HEK293 (cell line): ENCODE data around the gene FOXM1.

Experiments used
- CTCF ChIA-PET: fragments of 350-600 bp; formaldehyde crosslinking; extraction: SDS; loops from one replicate; lab custom pipeline; 2021; ENCODE audit warnings: antibody characterized with exemption; lab: Yijun Ruan, JAX
- POLR2A ChIA-PET: fragments of 300-600 bp; formaldehyde crosslinking; extraction: SDS; loops from one replicate; lab custom pipeline; 2020; ENCODE audit warnings: antibody characterized with exemption, inconsistent platforms; lab: Yijun Ruan, JAX
- H3K27ac ChIP-seq: fragments of 200-500 bp; sonication (Bioruptor generic); 2 replicates; pipeline ENCODE4 v1.5.1; 2014; ENCODE audit warnings: low read depth, low read length, control low read depth, inconsistent platforms; ENCODE audit errors: extremely low read depth
- H3K36me3 ChIP-seq, 2 experiments: fragments of 200-500 bp in 1 of 2; sonication (Bioruptor generic) in 1 of 2; 1 replicate in 1 of 2; 2 replicates in 1 of 2; pipeline ENCODE4 v1.5.1; 2014 to 2017; ENCODE audit warnings: inconsistent platforms in 2 of 2, low read length in 2 of 2; ENCODE audit not compliant: control insufficient read depth in 2 of 2, insufficient read depth in 1 of 2
- H3K4me1 ChIP-seq: fragments of 200-500 bp; sonication (Bioruptor generic); 2 replicates; pipeline ENCODE4 v1.5.1; 2014; ENCODE audit warnings: mild to moderate bottlenecking, low read length, inconsistent platforms; ENCODE audit not compliant: control insufficient read depth, insufficient read depth
- H3K4me3 ChIP-seq: 2 replicates; pipeline ENCODE4 v1.5.1; 2011; ENCODE audit warnings: low read depth, mild to moderate bottlenecking, control low read depth, low read length, moderate library complexity
- H3K9me3 ChIP-seq: fragments of 200-500 bp; sonication (Bioruptor generic); 2 replicates; pipeline ENCODE4 v1.5.1; 2014; ENCODE audit warnings: low read depth, low read length, inconsistent platforms; ENCODE audit not compliant: control insufficient read depth, insufficient read depth
- GLIS1 ChIP-seq: fragments of 450-650 bp; formaldehyde crosslinking; IDR thresholded peaks from 2 replicates; pipeline ENCODE4 v1.5.1; 2016; ENCODE audit warnings: missing biosample characterization, missing genetic modification characterization
- KLF10 ChIP-seq: fragments of 450-650 bp; IDR thresholded peaks from 2 replicates; pipeline ENCODE4 v1.5.1; 2018; ENCODE audit warnings: missing biosample characterization, mild to moderate bottlenecking, missing genetic modification characterization
- KLF7 ChIP-seq: fragments of 450-650 bp; formaldehyde crosslinking; IDR thresholded peaks from 2 replicates; pipeline ENCODE4 v1.5.1; 2016; ENCODE audit warnings: missing biosample characterization, missing genetic modification characterization, borderline replicate concordance
- OSR2 ChIP-seq: fragments of 450-650 bp; formaldehyde crosslinking; IDR thresholded peaks from 2 replicates; pipeline ENCODE4 v1.5.1; 2016; ENCODE audit warnings: missing biosample characterization, missing genetic modification characterization
- SP7 ChIP-seq: fragments of 450-650 bp; formaldehyde crosslinking; IDR thresholded peaks from 2 replicates; pipeline ENCODE4 v1.5.1; 2016; ENCODE audit warnings: missing biosample characterization, missing genetic modification characterization
- ZNF121 ChIP-seq: fragments of 450-650 bp; formaldehyde crosslinking; IDR thresholded peaks from 2 replicates; pipeline ENCODE4 v1.5.1; 2016; ENCODE audit warnings: missing biosample characterization, missing genetic modification characterization
- ZNF140 ChIP-seq: fragments of 450-650 bp; formaldehyde crosslinking; IDR thresholded peaks from 2 replicates; pipeline ENCODE4 v1.5.1; 2016; ENCODE audit warnings: missing biosample characterization, missing genetic modification characterization
- ZNF146 ChIP-seq: fragments of 450-650 bp; formaldehyde crosslinking; IDR thresholded peaks from 2 replicates; pipeline ENCODE4 v1.5.1; 2016; ENCODE audit warnings: missing biosample characterization, missing genetic modification characterization
- ZNF211 ChIP-seq: fragments of 450-650 bp; formaldehyde crosslinking; IDR thresholded peaks from 2 replicates; pipeline ENCODE4 v1.5.1; 2016; ENCODE audit warnings: low read depth, missing biosample characterization, missing genetic modification characterization
- ZNF350 ChIP-seq: fragments of 450-650 bp; formaldehyde crosslinking; IDR thresholded peaks from 2 replicates; pipeline ENCODE4 v1.5.0; 2017; ENCODE audit warnings: missing biosample characterization, mild to moderate bottlenecking, missing genetic modification characterization
- ZNF404 ChIP-seq: fragments of 450-650 bp; formaldehyde crosslinking; IDR thresholded peaks from 2 replicates; pipeline ENCODE4 v1.5.1; 2017; ENCODE audit warnings: missing biosample characterization, missing genetic modification characterization
- ZNF510 ChIP-seq: fragments of 450-650 bp; formaldehyde crosslinking; IDR thresholded peaks from 2 replicates; pipeline ENCODE4 v1.5.1; 2018; ENCODE audit warnings: mild to moderate bottlenecking, missing genetic modification characterization, missing biosample characterization; ENCODE audit not compliant: insufficient replicate concordance
- ZNF585B ChIP-seq: fragments of 450-650 bp; formaldehyde crosslinking; IDR thresholded peaks from 2 replicates; pipeline ENCODE4 v1.5.1; 2016; ENCODE audit warnings: missing biosample characterization, missing genetic modification characterization
- ZNF610 ChIP-seq: fragments of 450-650 bp; formaldehyde crosslinking; IDR thresholded peaks from 2 replicates; pipeline ENCODE4 v1.5.1; 2016; ENCODE audit warnings: missing biosample characterization, missing genetic modification characterization, borderline replicate concordance
- ZNF629 ChIP-seq: fragments of 450-650 bp; formaldehyde crosslinking; IDR thresholded peaks from 2 replicates; pipeline ENCODE4 v1.5.1; 2017; ENCODE audit warnings: missing biosample characterization, missing genetic modification characterization
- ZNF777 ChIP-seq: fragments of 450-650 bp; formaldehyde crosslinking; IDR thresholded peaks from 2 replicates; pipeline ENCODE4 v1.5.1; 2017; ENCODE audit warnings: missing biosample characterization, missing genetic modification characterization, borderline replicate concordance
- TF ChIP-seq, protein P1 (sequence below): fragments of 450-650 bp; formaldehyde crosslinking; IDR thresholded peaks from 2 replicates; pipeline ENCODE4 v1.5.1; 2016; ENCODE audit warnings: missing biosample characterization, missing genetic modification characterization
- TF ChIP-seq, protein P2 (sequence below): fragments of 450-650 bp; IDR thresholded peaks from 2 replicates; pipeline ENCODE4 v1.5.1; 2018; ENCODE audit warnings: missing biosample characterization, mild to moderate bottlenecking, missing genetic modification characterization
- TF ChIP-seq, protein P3 (sequence below): fragments of 450-650 bp; formaldehyde crosslinking; IDR thresholded peaks from 2 replicates; pipeline ENCODE4 v1.5.1; 2016; ENCODE audit warnings: missing biosample characterization, missing genetic modification characterization
- TF ChIP-seq, protein P4 (sequence below): fragments of 450-650 bp; formaldehyde crosslinking; IDR thresholded peaks from 2 replicates; pipeline ENCODE4 v1.5.1; 2016; ENCODE audit warnings: missing biosample characterization, missing genetic modification characterization, borderline replicate concordance

FOXM1 gene

DNA sequence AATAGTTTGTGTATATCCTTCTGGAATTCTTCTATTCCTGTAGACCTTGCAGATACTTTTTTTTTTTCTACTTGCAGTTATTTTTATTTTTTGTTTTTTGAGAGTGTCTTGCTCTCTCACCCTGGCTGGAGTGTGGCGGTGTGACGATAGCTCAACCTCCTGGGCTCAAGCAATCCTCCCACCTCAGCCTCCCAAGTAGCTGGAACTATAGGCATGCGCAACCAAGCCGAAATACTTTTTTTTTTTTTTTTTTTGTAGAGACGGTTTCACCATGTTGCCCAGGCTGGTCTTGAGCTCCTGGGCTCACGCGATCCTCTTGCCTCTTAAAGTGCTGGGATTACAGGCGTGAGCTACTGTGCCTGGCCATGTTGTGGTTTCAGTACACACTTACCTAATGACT lies 23.7 kb upstream of the FOXM1 start:
- CTCF ChIA-PET, result interaction anchor here (0.7 to 2.0 kb wide), 3 partner anchors 16 to 58 kb away, joined by 3 to 4 read pairs (median 3); no protein-coding TSS in a partner anchor
- H3K9me3 ChIP-seq, result no peaks in the 10 kb centered on the region

DNA sequence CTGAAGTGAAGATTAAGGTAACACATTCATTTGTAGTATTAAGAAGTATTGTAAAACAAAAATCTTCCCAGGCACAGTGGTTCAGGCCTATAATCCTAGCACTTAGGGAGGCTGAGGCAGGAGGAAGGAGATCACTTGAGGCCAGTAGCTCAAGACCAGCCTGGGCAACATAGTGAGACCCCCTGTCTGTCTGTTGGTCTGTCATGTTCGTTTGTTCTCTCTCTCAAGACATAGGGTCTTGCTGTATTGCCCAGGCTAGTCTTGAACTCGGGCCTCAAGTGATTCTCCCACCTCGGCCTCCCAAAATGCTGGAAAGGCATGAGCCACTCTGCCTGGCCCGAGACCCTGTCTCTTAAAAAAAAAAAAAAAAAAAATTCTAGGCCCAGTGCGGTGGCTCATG lies 20.4 kb upstream of the FOXM1 start:
- ChIA-PET CTCF (no interaction called here), POLR2A (no interaction called here)

More for the DNA sequence above, 23.7 kb upstream of the FOXM1 start:
- POLR2A ChIA-PET, result interaction anchor here (0.7 to 1.0 kb wide), 2 partner anchors 10 to 141 kb away, joined by 4 to 8 read pairs; partner anchors contain the start of gene TULP3
- H3K4me1 ChIP-seq, result peaks cover under 1% of the 10 kb centered on the region; the same call in 1 of the 2 replicates
- H3K4me3 ChIP-seq, result no peak overlapping the region
- H3K36me3 ChIP-seq, result peaks cover 0 to 3% of the 10 kb centered on the region in 2 experiments; a peak in 1 of 3 replicates
- TF ChIP-seq KLF7 (tag by site-specific recombination) (no peak), ZNF510 (tag by site-specific recombination) (no peak), OSR2 (tag by site-specific recombination) (peak; percentile 80), GLIS1 (tag by site-specific recombination) (0 out of 2 replicates have a peak, but pooled peaks have one; percentile 28)
- TF ChIP-seq, protein P1, sequence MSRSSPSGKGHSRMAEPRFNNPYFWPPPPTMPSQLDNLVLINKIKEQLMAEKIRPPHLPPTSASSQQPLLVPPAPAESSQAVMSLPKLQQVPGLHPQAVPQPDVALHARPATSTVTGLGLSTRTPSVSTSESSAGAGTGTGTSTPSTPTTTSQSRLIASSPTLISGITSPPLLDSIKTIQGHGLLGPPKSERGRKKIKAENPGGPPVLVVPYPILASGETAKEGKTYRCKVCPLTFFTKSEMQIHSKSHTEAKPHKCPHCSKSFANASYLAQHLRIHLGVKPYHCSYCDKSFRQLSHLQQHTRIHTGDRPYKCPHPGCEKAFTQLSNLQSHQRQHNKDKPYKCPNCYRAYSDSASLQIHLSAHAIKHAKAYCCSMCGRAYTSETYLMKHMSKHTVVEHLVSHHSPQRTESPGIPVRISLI, result peak; percentile 74
- no peak overlapping the region for H3K27ac ChIP-seq

DNA sequence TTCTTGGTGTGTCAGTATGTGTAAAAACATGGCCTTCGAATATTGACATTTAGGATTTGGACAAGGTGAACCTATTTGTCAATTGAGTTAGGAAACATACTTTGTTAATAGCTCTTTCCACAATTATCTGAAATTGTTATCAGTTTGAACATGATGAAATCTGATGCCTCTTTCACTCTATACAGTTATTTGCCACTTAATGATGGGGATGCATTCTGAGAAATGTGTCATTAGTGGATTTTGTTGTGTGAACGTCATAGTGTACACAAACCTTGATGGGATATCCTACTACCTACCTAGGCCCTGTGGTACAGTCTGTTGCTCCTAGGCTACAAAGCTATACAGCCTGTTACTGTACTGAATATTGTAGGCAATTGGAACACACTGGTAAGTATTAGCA lies 18.5 kb upstream of the FOXM1 start:
- Histone ChIP-seq H3K4me3 (no peak overlapping the region), H3K36me3 (peaks cover 0 to 3% of the 10 kb centered on the region in 2 experiments; a peak in 1 of 3 replicates), H3K4me1 (peaks cover 6% of the 10 kb centered on the region), H3K27ac (no peak overlapping the region), H3K9me3 (no peaks in the 10 kb centered on the region)
- ChIA-PET CTCF (interaction anchor here (0.6 to 0.7 kb wide), 2 partner anchors 51 to 1425 kb away, joined by 3 read pairs; no protein-coding TSS in a partner anchor), POLR2A (interaction anchor here (0.6 to 0.9 kb wide), 2 partner anchors 10 to 18 kb away, joined by 3 read pairs; partner anchors contain the start of genes FOXM1 and RHNO1)
- TF ChIP-seq ZNF350, result no peak
- TF ChIP-seq KLF10 (tag by site-specific recombination), result no peak
- TF ChIP-seq, protein P2, sequence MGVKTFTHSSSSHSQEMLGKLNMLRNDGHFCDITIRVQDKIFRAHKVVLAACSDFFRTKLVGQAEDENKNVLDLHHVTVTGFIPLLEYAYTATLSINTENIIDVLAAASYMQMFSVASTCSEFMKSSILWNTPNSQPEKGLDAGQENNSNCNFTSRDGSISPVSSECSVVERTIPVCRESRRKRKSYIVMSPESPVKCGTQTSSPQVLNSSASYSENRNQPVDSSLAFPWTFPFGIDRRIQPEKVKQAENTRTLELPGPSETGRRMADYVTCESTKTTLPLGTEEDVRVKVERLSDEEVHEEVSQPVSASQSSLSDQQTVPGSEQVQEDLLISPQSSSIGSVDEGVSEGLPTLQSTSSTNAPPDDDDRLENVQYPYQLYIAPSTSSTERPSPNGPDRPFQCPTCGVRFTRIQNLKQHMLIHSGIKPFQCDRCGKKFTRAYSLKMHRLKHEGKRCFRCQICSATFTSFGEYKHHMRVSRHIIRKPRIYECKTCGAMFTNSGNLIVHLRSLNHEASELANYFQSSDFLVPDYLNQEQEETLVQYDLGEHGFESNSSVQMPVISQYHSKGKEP (tag by site-specific recombination), result no peak
- no peak for TF ChIP-seq ZNF140 (tag by site-specific recombination)
- no peak for TF ChIP-seq ZNF211 (tag by site-specific recombination)
- TF ChIP-seq ZNF610, result no peak
- 0 out of 2 replicates have a peak, but pooled peaks have one; percentile 19 for TF ChIP-seq ZNF629
- TF ChIP-seq, protein P3, sequence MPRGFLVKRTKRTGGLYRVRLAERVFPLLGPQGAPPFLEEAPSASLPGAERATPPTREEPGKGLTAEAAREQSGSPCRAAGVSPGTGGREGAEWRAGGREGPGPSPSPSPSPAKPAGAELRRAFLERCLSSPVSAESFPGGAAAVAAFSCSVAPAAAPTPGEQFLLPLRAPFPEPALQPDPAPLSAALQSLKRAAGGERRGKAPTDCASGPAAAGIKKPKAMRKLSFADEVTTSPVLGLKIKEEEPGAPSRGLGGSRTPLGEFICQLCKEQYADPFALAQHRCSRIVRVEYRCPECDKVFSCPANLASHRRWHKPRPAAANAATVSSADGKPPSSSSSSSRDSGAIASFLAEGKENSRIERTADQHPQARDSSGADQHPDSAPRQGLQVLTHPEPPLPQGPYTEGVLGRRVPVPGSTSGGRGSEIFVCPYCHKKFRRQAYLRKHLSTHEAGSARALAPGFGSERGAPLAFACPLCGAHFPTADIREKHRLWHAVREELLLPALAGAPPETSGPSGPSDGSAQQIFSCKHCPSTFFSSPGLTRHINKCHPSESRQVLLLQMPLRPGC (tag by site-specific recombination), result no peak
- TF ChIP-seq SP7 (tag by site-specific recombination), result peak; percentile 89
- TF ChIP-seq ZNF585B (tag by site-specific recombination), result no peak
- no peak for TF ChIP-seq ZNF404

More for the DNA sequence above, 20.4 kb upstream of the FOXM1 start:
- Histone ChIP-seq H3K36me3 (peaks cover 0 to 3% of the 10 kb centered on the region in 2 experiments; a peak in 1 of 3 replicates), H3K4me1 (peaks cover 3% of the 10 kb centered on the region; the same call in 1 of the 2 replicates), H3K27ac (no peak overlapping the region), H3K9me3 (no peaks in the 10 kb centered on the region), H3K4me3 (no peak overlapping the region)
- TF ChIP-seq, protein P4, sequence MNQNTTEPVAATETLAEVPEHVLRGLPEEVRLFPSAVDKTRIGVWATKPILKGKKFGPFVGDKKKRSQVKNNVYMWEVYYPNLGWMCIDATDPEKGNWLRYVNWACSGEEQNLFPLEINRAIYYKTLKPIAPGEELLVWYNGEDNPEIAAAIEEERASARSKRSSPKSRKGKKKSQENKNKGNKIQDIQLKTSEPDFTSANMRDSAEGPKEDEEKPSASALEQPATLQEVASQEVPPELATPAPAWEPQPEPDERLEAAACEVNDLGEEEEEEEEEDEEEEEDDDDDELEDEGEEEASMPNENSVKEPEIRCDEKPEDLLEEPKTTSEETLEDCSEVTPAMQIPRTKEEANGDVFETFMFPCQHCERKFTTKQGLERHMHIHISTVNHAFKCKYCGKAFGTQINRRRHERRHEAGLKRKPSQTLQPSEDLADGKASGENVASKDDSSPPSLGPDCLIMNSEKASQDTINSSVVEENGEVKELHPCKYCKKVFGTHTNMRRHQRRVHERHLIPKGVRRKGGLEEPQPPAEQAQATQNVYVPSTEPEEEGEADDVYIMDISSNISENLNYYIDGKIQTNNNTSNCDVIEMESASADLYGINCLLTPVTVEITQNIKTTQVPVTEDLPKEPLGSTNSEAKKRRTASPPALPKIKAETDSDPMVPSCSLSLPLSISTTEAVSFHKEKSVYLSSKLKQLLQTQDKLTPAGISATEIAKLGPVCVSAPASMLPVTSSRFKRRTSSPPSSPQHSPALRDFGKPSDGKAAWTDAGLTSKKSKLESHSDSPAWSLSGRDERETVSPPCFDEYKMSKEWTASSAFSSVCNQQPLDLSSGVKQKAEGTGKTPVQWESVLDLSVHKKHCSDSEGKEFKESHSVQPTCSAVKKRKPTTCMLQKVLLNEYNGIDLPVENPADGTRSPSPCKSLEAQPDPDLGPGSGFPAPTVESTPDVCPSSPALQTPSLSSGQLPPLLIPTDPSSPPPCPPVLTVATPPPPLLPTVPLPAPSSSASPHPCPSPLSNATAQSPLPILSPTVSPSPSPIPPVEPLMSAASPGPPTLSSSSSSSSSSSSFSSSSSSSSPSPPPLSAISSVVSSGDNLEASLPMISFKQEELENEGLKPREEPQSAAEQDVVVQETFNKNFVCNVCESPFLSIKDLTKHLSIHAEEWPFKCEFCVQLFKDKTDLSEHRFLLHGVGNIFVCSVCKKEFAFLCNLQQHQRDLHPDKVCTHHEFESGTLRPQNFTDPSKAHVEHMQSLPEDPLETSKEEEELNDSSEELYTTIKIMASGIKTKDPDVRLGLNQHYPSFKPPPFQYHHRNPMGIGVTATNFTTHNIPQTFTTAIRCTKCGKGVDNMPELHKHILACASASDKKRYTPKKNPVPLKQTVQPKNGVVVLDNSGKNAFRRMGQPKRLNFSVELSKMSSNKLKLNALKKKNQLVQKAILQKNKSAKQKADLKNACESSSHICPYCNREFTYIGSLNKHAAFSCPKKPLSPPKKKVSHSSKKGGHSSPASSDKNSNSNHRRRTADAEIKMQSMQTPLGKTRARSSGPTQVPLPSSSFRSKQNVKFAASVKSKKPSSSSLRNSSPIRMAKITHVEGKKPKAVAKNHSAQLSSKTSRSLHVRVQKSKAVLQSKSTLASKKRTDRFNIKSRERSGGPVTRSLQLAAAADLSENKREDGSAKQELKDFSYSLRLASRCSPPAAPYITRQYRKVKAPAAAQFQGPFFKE (tag by site-specific recombination), result no peak
- TF ChIP-seq ZNF146 (tag by site-specific recombination), result no peak
- no peak for TF ChIP-seq ZNF777 (tag by site-specific recombination)
- peak; percentile 78 for TF ChIP-seq ZNF121 (tag by site-specific recombination)
